Prostate gland (tissue), 2 donors: ENCODE results near the gene DNMT3L.

Experiments
- POLR2AphosphoS5 ChIP-seq: sonication (generic); formaldehyde crosslinking; IDR thresholded peaks from one replicate; pipeline ENCODE4 v1.6.1; 2017; ENCODE audit warnings: antibody characterized with exemption
- TF ChIP-seq, protein P1 (sequence below), 4 experiments: fragments of 200-600 bp in 2 of 4; fragments of 450-650 bp in 2 of 4; sonication (generic) in 2 of 4; IDR thresholded peaks; 1 replicate in 3 of 4; 2 replicates in 1 of 4; pipeline ENCODE4 v1.5.1; 2016 to 2019; ENCODE audit warnings: antibody characterized with exemption in 4 of 4, mild to moderate bottlenecking in 2 of 4, moderate library complexity in 2 of 4

DNA sequence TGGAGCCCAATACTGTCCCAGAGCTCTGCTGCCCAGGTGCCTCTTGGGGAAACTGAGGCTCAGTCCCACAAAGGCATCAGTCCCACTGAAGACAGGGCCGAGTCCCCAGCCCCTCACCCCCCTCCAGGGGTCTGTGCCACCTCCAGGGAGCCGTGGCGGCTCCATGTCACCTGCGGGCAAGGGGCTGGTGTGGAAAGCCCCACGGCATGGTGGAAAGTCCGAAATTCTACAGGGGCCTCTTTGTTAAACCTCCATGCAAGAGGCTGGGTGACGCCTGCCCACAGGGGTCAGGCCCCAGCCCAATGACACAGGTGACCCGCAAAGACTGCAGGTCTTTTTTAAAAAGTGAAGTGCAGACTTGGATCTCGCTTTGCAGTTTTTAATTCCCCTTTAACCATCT is 20.7 kb upstream of the DNMT3L start:
- TF ChIP-seq, protein P1, sequence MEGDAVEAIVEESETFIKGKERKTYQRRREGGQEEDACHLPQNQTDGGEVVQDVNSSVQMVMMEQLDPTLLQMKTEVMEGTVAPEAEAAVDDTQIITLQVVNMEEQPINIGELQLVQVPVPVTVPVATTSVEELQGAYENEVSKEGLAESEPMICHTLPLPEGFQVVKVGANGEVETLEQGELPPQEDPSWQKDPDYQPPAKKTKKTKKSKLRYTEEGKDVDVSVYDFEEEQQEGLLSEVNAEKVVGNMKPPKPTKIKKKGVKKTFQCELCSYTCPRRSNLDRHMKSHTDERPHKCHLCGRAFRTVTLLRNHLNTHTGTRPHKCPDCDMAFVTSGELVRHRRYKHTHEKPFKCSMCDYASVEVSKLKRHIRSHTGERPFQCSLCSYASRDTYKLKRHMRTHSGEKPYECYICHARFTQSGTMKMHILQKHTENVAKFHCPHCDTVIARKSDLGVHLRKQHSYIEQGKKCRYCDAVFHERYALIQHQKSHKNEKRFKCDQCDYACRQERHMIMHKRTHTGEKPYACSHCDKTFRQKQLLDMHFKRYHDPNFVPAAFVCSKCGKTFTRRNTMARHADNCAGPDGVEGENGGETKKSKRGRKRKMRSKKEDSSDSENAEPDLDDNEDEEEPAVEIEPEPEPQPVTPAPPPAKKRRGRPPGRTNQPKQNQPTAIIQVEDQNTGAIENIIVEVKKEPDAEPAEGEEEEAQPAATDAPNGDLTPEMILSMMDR (IDR thresholded peaks at IDR 0.05), result no peak
- no peak for TF ChIP-seq POLR2AphosphoS5
